ENCODE data around the gene ARID3B.

The ARID3B gene

DNA sequence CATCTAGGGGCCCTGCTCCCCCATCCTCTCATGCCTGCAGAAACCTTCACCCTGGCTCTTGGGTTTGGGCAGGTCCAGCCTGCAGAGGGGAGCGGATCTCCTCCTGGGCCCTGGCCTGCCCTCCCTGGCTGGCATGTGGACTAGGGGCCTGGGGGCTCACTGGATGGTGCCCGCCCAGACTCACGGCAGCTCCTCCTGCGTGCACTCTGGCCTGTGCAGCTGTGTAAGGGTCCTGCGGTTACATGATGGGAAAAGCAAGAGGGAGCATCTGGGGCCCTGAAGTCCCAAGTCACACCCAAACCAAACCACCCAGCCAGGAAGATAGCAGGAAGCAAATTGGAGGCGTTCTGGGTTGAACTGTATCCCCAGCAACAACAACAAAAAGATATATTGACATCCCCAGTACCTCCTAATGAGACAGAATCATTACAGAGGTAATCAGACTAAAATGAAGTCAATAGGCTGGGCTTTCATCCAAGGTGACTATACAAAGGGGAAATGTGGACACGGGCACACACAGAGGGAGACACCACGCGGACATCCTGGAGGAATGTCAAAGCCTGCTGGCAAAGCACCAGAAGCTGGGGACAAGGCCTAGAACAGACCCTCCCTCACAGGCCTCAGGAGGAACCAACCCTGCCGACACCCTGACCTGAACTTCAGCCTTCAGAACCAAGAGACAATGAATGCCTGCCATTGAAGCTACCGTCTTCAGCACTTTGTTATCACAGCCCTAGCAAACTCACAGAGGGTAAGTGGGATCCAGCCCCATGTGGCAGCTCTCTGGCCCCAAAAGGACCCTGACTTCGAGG is 64.2 kb downstream of the ARID3B start:
- TF ChIP-seq, protein P1, sequence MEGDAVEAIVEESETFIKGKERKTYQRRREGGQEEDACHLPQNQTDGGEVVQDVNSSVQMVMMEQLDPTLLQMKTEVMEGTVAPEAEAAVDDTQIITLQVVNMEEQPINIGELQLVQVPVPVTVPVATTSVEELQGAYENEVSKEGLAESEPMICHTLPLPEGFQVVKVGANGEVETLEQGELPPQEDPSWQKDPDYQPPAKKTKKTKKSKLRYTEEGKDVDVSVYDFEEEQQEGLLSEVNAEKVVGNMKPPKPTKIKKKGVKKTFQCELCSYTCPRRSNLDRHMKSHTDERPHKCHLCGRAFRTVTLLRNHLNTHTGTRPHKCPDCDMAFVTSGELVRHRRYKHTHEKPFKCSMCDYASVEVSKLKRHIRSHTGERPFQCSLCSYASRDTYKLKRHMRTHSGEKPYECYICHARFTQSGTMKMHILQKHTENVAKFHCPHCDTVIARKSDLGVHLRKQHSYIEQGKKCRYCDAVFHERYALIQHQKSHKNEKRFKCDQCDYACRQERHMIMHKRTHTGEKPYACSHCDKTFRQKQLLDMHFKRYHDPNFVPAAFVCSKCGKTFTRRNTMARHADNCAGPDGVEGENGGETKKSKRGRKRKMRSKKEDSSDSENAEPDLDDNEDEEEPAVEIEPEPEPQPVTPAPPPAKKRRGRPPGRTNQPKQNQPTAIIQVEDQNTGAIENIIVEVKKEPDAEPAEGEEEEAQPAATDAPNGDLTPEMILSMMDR (IDR thresholded peaks at IDR 0.05; ENCODE audit: low read depth, low read length): no peak
- no peak for DNase-seq (ENCODE audit: extremely low read depth, low read depth)

DNA sequence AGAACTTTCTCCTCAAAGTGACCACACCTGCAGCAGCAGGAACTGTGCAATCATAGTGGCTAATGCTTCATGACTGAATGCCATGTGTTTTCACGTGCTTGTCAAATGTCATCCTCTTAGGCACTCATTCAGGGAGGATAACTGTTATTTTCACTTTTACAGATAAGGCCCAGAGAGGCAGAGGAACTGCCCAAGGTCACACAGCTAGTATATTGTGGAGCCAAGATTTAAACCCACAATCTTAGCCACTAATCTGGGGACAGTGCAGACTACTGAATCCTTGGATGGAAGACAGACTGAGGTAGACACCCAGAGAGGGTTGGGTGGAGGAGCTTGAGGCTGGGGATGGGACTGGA is 64.8 kb downstream of the ARID3B start:
- no peak for DNase-seq (ENCODE audit: extremely low read depth, low read depth)
- TF ChIP-seq, protein P1 (IDR thresholded peaks at IDR 0.05; ENCODE audit: low read depth, low read length): no peak

DNA sequence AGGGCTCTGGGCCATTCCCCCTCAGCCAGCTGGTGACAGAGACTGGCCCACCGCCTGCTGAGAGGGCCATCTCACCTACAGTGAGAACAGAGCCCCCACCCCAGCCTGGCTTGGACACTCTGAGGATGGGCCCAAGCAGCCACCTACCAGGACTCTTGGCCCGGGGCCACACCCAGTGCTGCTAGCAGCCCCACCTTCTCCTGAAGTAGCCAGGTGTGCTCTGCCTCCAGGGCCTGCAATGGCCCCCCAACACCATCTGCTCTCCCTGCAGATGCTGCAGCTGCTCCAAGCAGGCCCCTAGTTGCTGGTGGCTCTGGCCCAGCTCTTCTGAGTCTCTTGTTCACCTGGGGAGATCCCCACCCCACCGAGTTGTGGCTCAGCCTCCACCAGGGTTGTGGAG is 67.8 kb downstream of the ARID3B start:
- TF ChIP-seq, protein P1 (IDR thresholded peaks at IDR 0.05; ENCODE audit: low read depth, low read length): no peak
- no peak for DNase-seq (ENCODE audit: extremely low read depth, low read depth)

DNA sequence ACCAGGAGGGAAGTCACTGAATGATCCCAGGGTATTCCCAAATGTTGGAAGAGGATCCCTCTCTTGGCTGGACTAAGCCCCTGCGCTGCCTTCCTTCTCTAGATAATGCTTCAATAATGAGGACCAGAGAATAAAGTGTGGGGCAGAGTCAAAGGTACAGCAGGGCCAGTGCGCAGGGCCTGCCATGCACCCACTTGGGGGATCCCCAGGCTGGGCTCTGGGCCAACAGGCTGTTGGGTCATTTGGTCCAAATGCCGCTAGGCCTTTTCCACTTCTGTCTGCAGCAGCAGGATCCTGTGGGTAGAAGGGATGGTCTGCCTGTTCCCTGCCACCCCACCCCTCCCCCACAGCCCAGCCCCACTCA is 68.9 kb downstream of the ARID3B start:
- no peak for DNase-seq (ENCODE audit: extremely low read depth, low read depth)
- TF ChIP-seq, protein P1 (IDR thresholded peaks at IDR 0.05; ENCODE audit: low read depth, low read length): no peak

DNA sequence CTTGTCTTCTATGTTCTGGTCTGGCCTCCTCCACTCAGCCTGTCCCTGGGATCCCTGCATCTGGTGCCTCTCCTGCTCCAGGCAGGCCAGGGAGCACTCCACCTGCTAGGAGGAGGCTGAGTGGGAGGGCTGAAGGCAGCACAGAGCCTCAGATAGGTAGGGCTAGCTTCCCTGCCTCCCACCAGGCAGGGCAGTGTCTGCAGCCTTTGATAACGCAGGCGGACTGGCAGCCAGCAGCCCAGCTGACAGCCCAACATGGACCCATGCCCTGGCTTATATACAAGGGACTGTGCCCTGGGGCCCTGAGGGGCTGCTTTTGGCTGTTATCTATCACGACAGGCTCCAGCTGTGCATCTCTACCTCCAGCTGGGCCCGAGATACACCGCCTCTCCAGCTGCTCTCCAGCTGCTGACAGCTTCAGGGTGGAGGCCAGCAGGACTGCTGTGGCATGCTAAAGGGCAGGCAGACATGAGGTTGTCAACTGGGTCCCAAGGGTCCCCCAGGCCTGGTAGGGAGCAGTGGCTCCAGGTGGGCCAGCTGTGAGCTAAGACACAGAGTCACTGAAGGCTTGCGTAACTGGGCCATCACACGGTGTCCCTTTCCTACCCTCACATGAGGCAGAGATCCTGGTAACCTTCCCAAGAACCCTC is 69.4 kb downstream of the ARID3B start:
- DNase-seq (ENCODE audit: extremely low read depth, low read depth): no peak

DNA sequence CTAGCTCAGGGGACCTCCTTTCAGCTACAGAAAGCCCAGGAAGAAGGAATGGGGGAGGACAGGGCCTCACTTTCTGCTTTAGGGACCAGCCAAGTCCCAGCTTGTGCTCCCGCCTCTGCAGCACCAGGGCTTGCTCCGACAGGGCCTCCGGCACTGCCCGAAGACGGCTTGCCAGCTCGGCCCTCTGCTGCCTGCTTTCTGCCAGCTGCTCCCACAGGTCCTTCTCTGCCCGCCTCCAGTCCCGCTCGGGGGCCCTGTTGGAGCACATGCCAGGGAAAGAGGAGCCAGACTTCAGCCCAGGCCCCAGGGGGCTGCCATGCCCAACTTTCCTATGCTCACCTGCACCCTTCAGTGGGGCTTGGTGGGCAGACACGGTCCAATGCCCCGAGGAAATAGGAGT is 70.3 kb downstream of the ARID3B start:
- TF ChIP-seq, protein P1 (IDR thresholded peaks at IDR 0.05; ENCODE audit: low read depth, low read length): no peak
- no peak for DNase-seq (ENCODE audit: extremely low read depth, low read depth)

More for the DNA sequence above, 69.4 kb downstream of the ARID3B start:
- TF ChIP-seq, protein P1 (IDR thresholded peaks at IDR 0.05; ENCODE audit: low read depth, low read length): no peak

DNA sequence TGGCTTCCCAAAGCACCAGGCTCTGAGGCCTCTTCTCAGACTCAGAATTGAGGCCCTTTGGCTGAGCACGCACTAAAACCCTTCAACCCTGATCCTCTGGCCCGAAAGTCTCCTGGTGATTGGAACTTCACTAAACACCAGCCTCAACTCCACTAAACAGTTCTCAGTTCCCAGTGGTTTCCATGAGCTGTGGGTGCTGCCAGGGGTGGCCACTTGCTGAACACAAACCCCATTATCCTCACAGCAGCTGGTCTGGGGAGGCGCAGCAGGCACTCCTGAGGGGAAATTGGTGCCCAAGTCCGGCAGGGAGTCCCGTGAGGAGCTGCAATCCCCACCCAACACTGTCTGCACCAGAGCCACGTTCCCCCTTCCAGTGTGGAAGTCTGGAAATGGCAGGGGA is 70.8 kb downstream of the ARID3B start:
- TF ChIP-seq, protein P1 (IDR thresholded peaks at IDR 0.05; ENCODE audit: low read depth, low read length): no peak
- DNase-seq (ENCODE audit: extremely low read depth, low read depth): no peak
